HG02588 (cell line): ENCODE measurements around the gene KIF1B.
"Not testable (repeated sequence)": the region's sequence is repeated elsewhere in the genome, so short reads cannot be mapped to it uniquely, and the experiment has no call there.

Source experiments
- ATAC-seq: cut with Tn5 transposase; IDR thresholded peaks from one replicate; pipeline ENCODE4 v1.9.1; 2021; ENCODE audit warnings: mild to moderate bottlenecking, moderate library complexity; ENCODE audit not compliant: unreplicated experiment

KIF1B gene

DNA sequence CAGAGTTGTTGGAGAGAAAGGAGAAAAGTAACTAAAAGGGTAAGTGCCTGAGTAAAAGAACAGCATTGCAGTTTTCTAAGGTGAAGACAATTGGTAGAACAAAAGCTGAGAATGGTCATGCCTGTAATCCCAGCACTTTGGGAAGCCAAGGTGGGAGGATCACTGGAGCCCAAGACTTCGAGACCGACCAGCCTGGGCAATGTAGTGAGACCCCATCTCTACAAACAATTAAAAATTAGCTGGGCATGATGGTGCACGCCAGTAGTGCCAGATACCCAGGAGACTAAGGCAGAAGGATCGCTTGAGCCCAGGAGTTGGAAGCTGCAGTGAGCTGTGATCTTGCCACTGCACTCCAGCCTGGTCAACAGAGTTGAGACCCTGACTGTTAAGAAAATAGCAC, 173.3 kb downstream of the KIF1B start:
- no peak for ATAC-seq

DNA sequence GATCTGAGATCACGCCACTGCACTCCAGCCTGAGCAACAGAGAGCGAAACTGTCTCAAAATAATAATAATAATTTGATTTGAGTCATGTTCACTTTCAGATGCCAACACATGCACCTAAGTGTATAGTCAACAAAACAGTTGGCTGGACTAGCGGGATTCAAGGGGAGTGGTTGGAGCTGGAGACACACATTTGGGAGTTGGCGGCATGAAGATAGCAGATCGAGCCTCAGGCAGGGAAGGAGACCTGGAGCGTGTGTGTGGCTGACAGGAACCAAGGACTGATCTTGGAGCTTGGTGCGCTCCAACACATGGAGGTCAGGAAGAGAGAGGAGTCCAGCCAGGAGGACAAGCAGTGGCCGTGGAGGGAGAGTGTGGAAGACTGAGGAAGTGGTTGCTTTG, 173.8 kb downstream of the KIF1B start:
- ATAC-seq, result no peak

- no peak for ATAC-seq
Measured at GRCh38 chr1:10386761-10387676, 176.6 kb downstream of the KIF1B start.

- no peak for ATAC-seq
Measured at GRCh38 chr1:10387677-10388386, 177.5 kb downstream of the KIF1B start.

- ATAC-seq, result no peak
Measured at GRCh38 chr1:10388387-10388715, 178.0 kb downstream of the KIF1B start.

DNA sequence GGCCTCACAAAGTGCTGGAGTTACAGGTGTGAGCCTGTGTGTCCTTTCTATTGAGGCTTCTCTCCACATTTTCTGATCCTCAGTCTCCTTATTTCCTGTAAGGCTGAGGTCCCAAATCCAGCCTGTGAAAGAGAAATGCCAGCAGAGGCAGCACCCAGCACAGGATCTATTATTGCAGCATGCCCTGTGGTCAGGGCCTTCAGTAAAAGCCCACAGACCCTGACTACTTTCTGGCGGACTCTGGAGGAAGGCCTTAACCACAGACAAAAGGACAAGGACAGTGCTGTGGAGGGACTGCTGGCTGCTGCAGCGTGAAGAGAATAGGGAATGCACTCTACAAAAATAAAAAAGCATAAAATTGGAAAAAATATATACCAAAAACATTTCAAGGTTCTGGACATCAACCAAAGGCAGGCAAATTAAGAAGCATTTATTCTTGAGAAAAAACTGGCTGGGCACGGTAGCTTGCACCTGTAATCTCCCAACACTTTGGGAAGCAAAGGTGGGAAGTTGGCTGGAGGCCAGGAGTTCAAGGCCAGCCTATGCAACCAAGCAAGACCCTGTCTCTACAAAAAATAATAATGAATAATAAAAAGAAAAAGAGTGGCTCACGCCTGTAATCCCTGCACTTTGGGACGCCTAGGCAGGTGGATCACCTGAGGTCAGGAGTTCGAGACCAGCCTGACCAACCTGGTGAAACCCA, 179.1 kb downstream of the KIF1B start:
- no peak for ATAC-seq

DNA sequence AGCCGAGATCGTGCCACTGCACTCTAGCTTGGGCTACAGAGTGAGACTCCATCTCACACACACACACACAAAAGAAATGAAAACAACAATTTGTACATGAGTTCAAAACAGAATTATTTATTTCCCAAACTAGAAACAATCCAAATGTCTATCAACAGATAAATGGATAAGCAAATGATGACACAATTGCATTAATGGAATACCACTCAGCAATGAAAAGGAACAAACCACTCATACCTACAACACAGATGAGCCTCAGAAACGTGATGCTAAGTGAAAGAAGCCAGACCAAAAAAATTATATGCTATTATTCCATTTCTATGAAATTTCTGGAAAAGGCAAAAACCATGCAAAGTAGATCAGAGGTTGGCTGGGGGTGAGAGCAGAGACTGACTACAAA, 186.5 kb downstream of the KIF1B start:
- ATAC-seq, result no peak

GRCh38 chr1:10398278-10398733, 187.9 kb downstream of the KIF1B start:
- no peak for ATAC-seq

GRCh38 chr1:10398734-10399443, 188.5 kb downstream of the KIF1B start, which contains the start of gene PGD:
PGD (plus strand) TSS chr1:10399064; CDS start chr1:10399118, 54 bp downstream.
- peak; percentile 91 for ATAC-seq

- ATAC-seq, result no peak
Measured at GRCh38 chr1:10399444-10399941, 189.1 kb downstream of the KIF1B start.

DNA sequence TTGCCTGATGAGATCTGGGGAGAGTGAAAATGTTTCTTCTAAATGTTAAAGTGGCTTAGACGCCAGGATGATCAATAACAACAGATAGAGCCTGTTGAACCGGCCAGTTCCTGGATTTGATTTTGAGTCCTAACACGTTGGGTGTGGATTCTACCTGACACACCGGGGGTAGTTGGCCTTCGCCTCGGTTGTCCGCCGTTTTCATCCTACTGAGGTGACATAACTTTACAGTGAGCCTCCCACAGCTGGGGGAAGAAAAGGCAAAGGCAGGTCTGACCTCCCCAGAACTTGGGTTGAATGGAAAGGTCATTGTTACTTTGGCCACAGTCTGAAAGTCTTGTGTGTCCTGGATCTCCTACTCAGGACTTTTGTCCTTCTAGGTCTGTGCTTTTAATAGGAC, 189.6 kb downstream of the KIF1B start:
- ATAC-seq, result no peak

GRCh38 chr1:10401281-10401680, 190.9 kb downstream of the KIF1B start:
- ATAC-seq, result no peak

- no peak for ATAC-seq
Measured at GRCh38 chr1:10402729-10403274, 192.4 kb downstream of the KIF1B start.

- no peak for ATAC-seq
Measured at GRCh38 chr1:10407201-10407600, 196.8 kb downstream of the KIF1B start.

GRCh38 chr1:10415211-10415930, 205.0 kb downstream of the KIF1B start:
- no peak for ATAC-seq

- ATAC-seq, result not testable (repeated sequence)
Measured at GRCh38 chr1:10415967-10416366, 205.6 kb downstream of the KIF1B start.

DNA sequence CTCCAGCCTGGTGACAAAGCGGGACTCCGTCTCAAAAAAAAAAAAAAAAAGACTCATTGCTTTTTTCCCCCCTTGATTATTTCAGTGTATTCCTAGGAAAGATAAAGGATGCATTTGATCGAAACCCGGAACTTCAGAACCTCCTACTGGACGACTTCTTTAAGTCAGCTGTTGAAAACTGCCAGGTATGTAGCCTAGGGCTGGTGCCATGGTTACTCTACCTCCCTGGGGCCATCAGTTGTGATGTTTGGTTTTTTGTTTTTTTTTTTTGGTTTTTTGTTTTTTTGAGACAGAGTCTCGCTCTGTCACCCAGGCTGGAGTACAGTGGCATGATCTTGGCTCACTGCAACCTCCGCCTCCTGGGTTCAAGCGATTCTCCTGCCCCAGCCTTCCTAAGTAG, 208.4 kb downstream of the KIF1B start:
- not testable (repeated sequence) for ATAC-seq

DNA sequence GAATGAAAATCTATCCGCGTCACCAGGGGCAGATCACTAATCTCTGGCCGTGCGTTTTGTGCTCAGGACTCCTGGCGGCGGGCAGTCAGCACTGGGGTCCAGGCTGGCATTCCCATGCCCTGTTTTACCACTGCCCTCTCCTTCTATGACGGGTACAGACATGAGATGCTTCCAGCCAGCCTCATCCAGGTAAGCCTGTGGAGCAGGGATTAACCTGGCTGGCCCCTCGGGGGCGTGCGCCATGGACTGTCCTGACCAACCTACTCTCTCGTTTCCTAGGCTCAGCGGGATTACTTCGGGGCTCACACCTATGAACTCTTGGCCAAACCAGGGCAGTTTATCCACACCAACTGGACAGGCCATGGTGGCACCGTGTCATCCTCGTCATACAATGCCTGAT, 209.0 kb downstream of the KIF1B start:
- ATAC-seq, result no peak

GRCh38 chr1:10421637-10422036, 211.3 kb downstream of the KIF1B start:
- no peak for ATAC-seq

DNA sequence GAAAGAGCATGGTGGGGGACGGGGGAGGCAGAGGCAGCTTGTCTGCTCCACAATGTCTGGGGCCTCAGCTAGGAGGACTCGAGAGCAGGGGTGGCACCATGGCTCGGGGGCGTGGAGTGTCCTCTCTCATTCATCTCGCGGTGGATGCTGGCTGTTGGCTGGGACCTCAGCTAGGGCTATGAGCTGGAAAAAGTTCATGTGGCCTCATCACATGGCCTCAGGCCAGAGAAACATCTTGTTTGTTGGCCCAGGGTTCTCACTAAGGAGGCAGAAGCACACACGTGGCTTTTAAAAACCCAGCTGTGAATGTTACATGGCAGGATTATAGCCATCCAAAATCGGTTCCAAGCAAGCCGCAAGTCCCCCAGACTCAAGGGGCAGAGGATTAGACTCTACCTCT, 213.7 kb downstream of the KIF1B start:
- no peak for ATAC-seq
